ENCODE data around the gene APLNR.
"Not testable (repeated sequence)": the region's sequence is repeated elsewhere in the genome, so short reads cannot be mapped to it uniquely, and the experiment has no call there.

Gene APLNR

GRCh38 chr11:57237204-57237681, at the start of gene APLNR:
TSS of gene APLNR (minus strand) at chr11:57237250. CDS start at chr11:57237004, 246 bp downstream.
- no peak for DNase-seq

- no peak for DNase-seq
Measured at GRCh38 chr11:57283231-57283990, 46.4 kb upstream of the APLNR start.

- not testable (repeated sequence) for DNase-seq
Measured at GRCh38 chr11:57281546-57281945, 44.5 kb upstream of the APLNR start.

- no peak for DNase-seq
Measured at GRCh38 chr11:57279116-57279515, 42.1 kb upstream of the APLNR start.

GRCh38 chr11:57278721-57279095, 41.7 kb upstream of the APLNR start:
- DNase-seq = no peak

GRCh38 chr11:57277845-57278720, 41.0 kb upstream of the APLNR start:
- peak; percentile 55 for DNase-seq

GRCh38 chr11:57276971-57277675, 40.1 kb upstream of the APLNR start:
- no peak for DNase-seq

- no peak for DNase-seq
Measured at GRCh38 chr11:57276169-57276970, 39.3 kb upstream of the APLNR start.

- DNase-seq = no peak
Measured at GRCh38 chr11:57275582-57275981, 38.5 kb upstream of the APLNR start.

GRCh38 chr11:57274904-57275498, 38.0 kb upstream of the APLNR start:
- DNase-seq = no peak

GRCh38 chr11:57273448-57274058, 36.5 kb upstream of the APLNR start:
- no peak for DNase-seq

- no peak for DNase-seq
Measured at GRCh38 chr11:57269571-57270021, 32.5 kb upstream of the APLNR start.

- no peak for DNase-seq
Measured at GRCh38 chr11:57266157-57266556, 29.1 kb upstream of the APLNR start.

- DNase-seq = no peak
Measured at GRCh38 chr11:57263351-57263750, 26.3 kb upstream of the APLNR start.

- DNase-seq = no peak
Measured at GRCh38 chr11:57262157-57262556, 25.1 kb upstream of the APLNR start.

GRCh38 chr11:57260937-57261783, 24.1 kb upstream of the APLNR start:
- DNase-seq = no peak

GRCh38 chr11:57256119-57256518, 19.1 kb upstream of the APLNR start:
- no peak for DNase-seq

- no peak for DNase-seq
Measured at GRCh38 chr11:57255618-57256017, 18.6 kb upstream of the APLNR start.

GRCh38 chr11:57254631-57255030, 17.6 kb upstream of the APLNR start:
- DNase-seq = no peak

GRCh38 chr11:57251491-57252104, 14.5 kb upstream of the APLNR start:
- DNase-seq = no peak

Data from stimulated activated CD4-positive, alpha-beta T cell treated with anti-CD3 and anti-CD28 coated beads, Interleukin-15, amount 100 ng/mL, for 24 hours (primary cell).